HFF-Myc (cell line): Measurements from ENCODE around the gene LAGE3.
A peak's percentile ranks its signal among the peaks of the same experiment; 100 is the strongest.

ENCODE experiments used
- DNase-seq: peaks from one replicate; pipeline ENCODE4 v3.0.0-alpha.2; 2011; ENCODE audit warnings: low read depth; ENCODE audit errors: extremely low read depth
- H3K4me3 ChIP-seq: replicated peaks from 2 replicates; pipeline ENCODE4 v1.5.1; 2011; ENCODE audit warnings: low read depth, mild to moderate bottlenecking, control low read depth, low read length
- TF ChIP-seq, protein P1 (sequence below): IDR thresholded peaks from 2 replicates; pipeline ENCODE4 v1.5.1; 2012; ENCODE audit warnings: mild to moderate bottlenecking, low read depth, low read length, control low read depth; ENCODE audit errors: missing control alignments

The LAGE3 gene

GRCh38 chrX:154478728-154479622 lies at the start of gene LAGE3:
Gene LAGE3 (minus strand): TSS chrX:154479281. CDS start chrX:154478915, 366 bp downstream.
- DNase-seq: peak; percentile 12
- TF ChIP-seq, protein P1, sequence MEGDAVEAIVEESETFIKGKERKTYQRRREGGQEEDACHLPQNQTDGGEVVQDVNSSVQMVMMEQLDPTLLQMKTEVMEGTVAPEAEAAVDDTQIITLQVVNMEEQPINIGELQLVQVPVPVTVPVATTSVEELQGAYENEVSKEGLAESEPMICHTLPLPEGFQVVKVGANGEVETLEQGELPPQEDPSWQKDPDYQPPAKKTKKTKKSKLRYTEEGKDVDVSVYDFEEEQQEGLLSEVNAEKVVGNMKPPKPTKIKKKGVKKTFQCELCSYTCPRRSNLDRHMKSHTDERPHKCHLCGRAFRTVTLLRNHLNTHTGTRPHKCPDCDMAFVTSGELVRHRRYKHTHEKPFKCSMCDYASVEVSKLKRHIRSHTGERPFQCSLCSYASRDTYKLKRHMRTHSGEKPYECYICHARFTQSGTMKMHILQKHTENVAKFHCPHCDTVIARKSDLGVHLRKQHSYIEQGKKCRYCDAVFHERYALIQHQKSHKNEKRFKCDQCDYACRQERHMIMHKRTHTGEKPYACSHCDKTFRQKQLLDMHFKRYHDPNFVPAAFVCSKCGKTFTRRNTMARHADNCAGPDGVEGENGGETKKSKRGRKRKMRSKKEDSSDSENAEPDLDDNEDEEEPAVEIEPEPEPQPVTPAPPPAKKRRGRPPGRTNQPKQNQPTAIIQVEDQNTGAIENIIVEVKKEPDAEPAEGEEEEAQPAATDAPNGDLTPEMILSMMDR: no peak

GRCh38 chrX:154526901-154527675 lies 48.0 kb upstream of the LAGE3 start:
- DNase-seq: no peak
- H3K4me3 ChIP-seq: no peak overlapping the region
- TF ChIP-seq, protein P1: peak; percentile 53

More at GRCh38 chrX:154478728-154479622, at the start of gene LAGE3:
- peak within 1 kb of the TSS; percentile 45 for H3K4me3 ChIP-seq

DNA sequence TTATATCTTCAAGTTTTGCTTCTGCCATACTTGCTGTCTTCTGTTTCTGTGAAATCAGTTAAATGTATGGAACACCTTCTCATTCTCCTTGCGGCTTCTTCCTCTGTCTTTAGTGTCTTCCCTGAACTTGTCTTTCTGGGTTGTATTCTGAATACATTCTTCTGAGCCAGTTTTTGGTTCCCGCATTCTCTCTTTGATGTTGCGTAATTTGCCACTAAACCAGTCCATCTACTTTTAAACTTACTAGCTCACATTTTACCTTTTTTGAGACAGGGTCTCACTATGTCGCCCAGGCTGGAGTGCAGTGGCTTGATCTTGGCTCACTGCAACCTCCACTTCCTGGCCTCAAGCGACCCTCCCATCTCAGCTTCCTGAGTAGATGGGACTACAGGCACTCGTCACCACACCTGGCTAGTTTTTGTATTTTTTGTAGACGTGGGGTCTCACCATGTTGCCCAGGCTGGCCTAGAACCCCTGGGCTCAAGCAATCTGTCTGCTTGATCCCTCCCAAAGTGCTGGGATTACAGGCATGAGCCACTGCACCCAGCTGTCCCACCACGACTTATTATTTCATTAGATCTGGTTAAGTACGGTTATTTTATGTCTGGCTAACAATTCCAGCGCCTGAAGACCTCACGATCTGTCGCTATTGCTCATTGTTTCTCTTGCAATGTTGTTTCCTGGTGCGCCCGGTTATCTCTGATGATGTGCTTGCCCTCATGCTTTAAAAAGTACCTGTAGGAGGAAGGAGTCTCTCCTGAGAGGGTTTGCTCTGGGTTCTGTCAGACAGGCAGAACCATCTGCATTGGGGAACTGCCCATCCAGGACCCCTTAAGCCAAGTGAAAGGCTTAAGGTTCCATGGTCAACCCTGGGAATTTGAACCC lies 46.8 kb upstream of the LAGE3 start:
- DNase-seq: no peak
- no peak overlapping the region for H3K4me3 ChIP-seq
- TF ChIP-seq, protein P1: no peak

DNA sequence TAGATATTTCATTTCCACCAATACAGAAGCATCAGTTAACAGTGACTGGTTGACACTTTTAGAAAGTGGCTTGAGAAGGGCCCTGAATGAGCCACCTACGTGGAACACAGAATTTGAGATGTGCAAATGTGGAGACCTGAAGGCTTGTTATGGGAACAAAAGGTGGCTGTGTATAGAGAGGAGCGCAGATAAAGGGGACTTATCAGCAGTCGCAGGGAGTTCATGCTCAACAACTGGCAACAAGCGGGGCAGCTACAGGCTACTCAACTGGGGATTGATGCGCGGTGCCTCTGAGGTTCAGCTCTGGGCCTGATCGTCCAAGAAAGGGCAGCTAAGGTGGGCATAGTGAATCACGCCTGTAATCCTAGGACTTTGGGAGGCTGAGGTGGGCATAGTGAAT lies 40.3 kb upstream of the LAGE3 start:
- no peak overlapping the region for H3K4me3 ChIP-seq
- DNase-seq: no peak
- TF ChIP-seq, protein P1: no peak

GRCh38 chrX:154517101-154517781 lies 38.2 kb upstream of the LAGE3 start:
- TF ChIP-seq, protein P1: no peak
- no peak for DNase-seq
- H3K4me3 ChIP-seq: peak overlapping the region; percentile 42; the same call in 1 of the 2 replicates
